AG09309 (cell line): Measurements from ENCODE around the gene RBM8A.

Experiments used
- DNase-seq: peaks from one replicate; pipeline ENCODE4 v3.0.0-alpha.2; 2010; ENCODE audit warnings: low read depth
- H3K4me3 ChIP-seq: 2 replicates; pipeline ENCODE4 v1.5.1; 2011; ENCODE audit warnings: mild to moderate bottlenecking, low read depth, low read length, moderate library complexity; ENCODE audit not compliant: control insufficient read depth
- CTCF ChIP-seq: IDR thresholded peaks from 2 replicates; pipeline ENCODE4 v1.5.1; 2011; ENCODE audit warnings: mild to moderate bottlenecking, low read depth, low read length, inconsistent platforms; ENCODE audit not compliant: insufficient read depth, control insufficient read depth; ENCODE audit errors: missing control alignments

Gene RBM8A

GRCh38 chr1:145956781-145957442, 29.6 kb upstream of the RBM8A start:
- H3K4me3 ChIP-seq, result peak overlapping the region; percentile 76
- no peak for TF ChIP-seq CTCF
- DNase-seq, result no peak

GRCh38 chr1:145956361-145956760, 29.1 kb upstream of the RBM8A start:
- no peak for TF ChIP-seq CTCF
- no peak for DNase-seq
- H3K4me3 ChIP-seq, result peak overlapping the region; percentile 76

GRCh38 chr1:145955436-145955835, 28.2 kb upstream of the RBM8A start:
- DNase-seq, result no peak

GRCh38 chr1:145953861-145954260, 26.6 kb upstream of the RBM8A start:
- no peak for DNase-seq
- no peak overlapping the region for H3K4me3 ChIP-seq
- no peak for TF ChIP-seq CTCF

More at GRCh38 chr1:145955436-145955835, 28.2 kb upstream of the RBM8A start:
- no peak for TF ChIP-seq CTCF
- no peak overlapping the region for H3K4me3 ChIP-seq

GRCh38 chr1:145952903-145953302, 25.6 kb upstream of the RBM8A start:
- no peak for TF ChIP-seq CTCF
- no peak for DNase-seq

GRCh38 chr1:145951526-145951925, 24.2 kb upstream of the RBM8A start:
- no peak for DNase-seq
- no peak overlapping the region for H3K4me3 ChIP-seq
- TF ChIP-seq CTCF, result no peak

More at GRCh38 chr1:145952903-145953302, 25.6 kb upstream of the RBM8A start:
- H3K4me3 ChIP-seq, result no peak overlapping the region
